HUES48 (cell line): Measurements from ENCODE around the gene CBFB.

Source experiments
- H3K27ac ChIP-seq: one replicate; pipeline ENCODE4 v1.7.0; 2013; ENCODE audit warnings: low read depth, low read length, inconsistent platforms
- H3K27me3 ChIP-seq: 2 replicates; pipeline ENCODE4 v1.6.1; 2013; ENCODE audit warnings: mild to moderate bottlenecking, low read length; ENCODE audit not compliant: control insufficient read depth, insufficient read depth
- H3K36me3 ChIP-seq: 2 replicates; pipeline ENCODE4 v1.6.1; 2013; ENCODE audit warnings: low read length; ENCODE audit not compliant: control insufficient read depth, insufficient read depth
- H3K4me1 ChIP-seq: 2 replicates; pipeline ENCODE4 v1.6.1; 2013; ENCODE audit warnings: mild to moderate bottlenecking, low read length; ENCODE audit not compliant: control insufficient read depth, insufficient read depth
- H3K4me3 ChIP-seq: 2 replicates; pipeline ENCODE4 v1.5.1; 2013; ENCODE audit warnings: mild to moderate bottlenecking, low read depth, low read length
- H3K9ac ChIP-seq: 2 replicates; pipeline ENCODE4 v1.6.1; 2013; ENCODE audit warnings: mild to moderate bottlenecking, low read depth, low read length, moderate library complexity
- H3K9me3 ChIP-seq: 2 replicates; pipeline ENCODE4 v1.6.1; 2013; ENCODE audit warnings: low read length; ENCODE audit not compliant: control insufficient read depth, insufficient read depth

The CBFB gene

DNA sequence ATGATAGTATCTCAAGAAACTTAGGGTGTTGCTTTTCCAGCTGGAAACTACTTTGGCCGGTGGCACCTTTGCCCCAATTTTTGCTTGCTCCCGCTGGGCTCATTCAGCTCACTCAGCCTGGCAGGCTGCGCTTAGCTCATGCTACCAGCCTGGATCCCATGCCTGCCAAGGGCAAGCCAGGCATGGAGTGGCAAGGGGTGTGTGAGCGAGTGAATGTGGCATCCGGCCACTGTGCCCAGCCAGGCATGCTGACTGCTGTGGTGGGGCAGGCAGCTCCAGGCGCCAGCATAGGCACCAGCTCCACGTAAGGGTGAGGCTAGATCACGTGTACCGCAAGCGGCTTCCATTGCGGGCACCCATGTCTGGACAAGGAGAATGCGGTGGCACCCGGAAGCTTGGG lies 112.4 kb downstream of the CBFB start:
- peaks cover 91% of the 10 kb centered on the region for H3K36me3 ChIP-seq
- no peaks in the 10 kb centered on the region for H3K4me1 ChIP-seq
- H3K9ac ChIP-seq, result no peak overlapping the region
- no peaks in the 10 kb centered on the region for H3K9me3 ChIP-seq
- H3K4me3 ChIP-seq, result no peak overlapping the region
- no peak overlapping the region for H3K27ac ChIP-seq
- H3K27me3 ChIP-seq, result no peaks in the 10 kb centered on the region

DNA sequence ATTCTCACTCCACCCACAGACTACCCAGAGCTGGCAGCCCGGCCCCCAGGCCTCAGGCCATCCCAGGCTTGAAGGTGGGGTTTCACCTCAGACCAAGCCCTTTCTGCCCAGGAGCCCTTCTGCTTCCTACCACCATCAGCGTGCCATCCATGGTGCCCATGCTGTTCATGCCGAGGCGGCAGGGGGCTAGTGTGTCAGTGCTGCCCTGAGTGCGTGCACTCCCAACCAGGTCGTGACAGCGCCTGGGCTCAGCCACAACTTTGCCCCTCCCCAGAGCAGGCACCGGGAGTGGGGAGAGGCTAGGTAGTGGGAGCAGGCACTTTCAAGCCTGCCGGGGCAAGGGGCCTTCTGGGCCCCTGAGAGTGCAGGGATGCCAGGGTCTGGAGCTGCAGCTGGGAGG lies 113.4 kb downstream of the CBFB start:
- H3K9me3 ChIP-seq, result no peaks in the 10 kb centered on the region
- H3K27ac ChIP-seq, result no peak overlapping the region
- H3K4me3 ChIP-seq, result no peak overlapping the region
- H3K9ac ChIP-seq, result no peak overlapping the region
- H3K36me3 ChIP-seq, result peaks cover 94% of the 10 kb centered on the region
- H3K4me1 ChIP-seq, result no peaks in the 10 kb centered on the region
- no peaks in the 10 kb centered on the region for H3K27me3 ChIP-seq

DNA sequence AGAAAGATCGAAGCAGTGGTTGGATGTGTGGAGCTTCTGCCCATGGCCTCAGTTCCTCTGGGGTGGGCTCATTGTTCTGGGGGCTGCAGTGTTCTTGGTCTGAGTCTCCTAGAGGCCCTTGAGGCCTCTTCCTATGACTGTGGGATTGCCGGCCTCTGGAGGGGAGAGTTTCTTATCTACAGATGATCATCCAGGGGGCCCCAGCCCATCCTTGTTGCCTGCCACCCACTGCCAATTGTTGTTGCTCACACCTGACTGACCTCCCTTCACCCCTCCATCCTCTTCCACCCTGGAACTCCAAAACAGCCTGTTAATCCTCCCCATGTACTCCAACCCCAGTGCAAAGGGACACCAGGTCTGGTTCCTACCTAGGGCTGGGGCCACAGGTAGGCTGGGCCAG lies 116.0 kb downstream of the CBFB start:
- no peaks in the 10 kb centered on the region for H3K9me3 ChIP-seq
- no peaks in the 10 kb centered on the region for H3K4me1 ChIP-seq

DNA sequence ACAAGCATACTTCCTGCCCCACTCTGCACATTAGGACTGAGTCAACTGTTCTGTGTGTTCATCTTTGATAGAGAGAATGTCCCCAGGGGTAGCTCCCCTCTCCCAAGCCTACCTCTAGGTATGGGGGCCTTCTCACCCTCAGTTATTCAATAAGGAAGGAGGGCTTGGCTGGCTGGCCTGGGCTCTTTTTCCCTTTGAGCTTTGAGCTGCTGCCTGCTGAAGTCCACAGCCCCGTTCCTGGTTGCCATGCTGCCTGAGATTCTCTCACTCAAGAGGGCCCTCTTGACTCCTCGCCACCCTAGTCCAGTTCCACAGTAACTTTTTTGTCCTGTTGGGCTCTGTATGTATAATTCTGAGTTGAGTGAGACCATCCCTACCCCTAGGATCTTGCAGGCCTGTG lies 116.8 kb downstream of the CBFB start:
- Histone ChIP-seq H3K27me3 (peaks cover 6% of the 10 kb centered on the region), H3K9me3 (no peaks in the 10 kb centered on the region), H3K4me3 (no peak overlapping the region), H3K4me1 (no peaks in the 10 kb centered on the region), H3K27ac (no peak overlapping the region), H3K9ac (no peak overlapping the region), H3K36me3 (peaks cover 82% of the 10 kb centered on the region)

More for the DNA sequence above, 116.0 kb downstream of the CBFB start:
- no peak overlapping the region for H3K4me3 ChIP-seq
- H3K9ac ChIP-seq, result no peak overlapping the region
- no peak overlapping the region for H3K27ac ChIP-seq
- peaks cover 90% of the 10 kb centered on the region for H3K36me3 ChIP-seq
- peaks cover 5% of the 10 kb centered on the region; the same call in 1 of the 2 replicates for H3K27me3 ChIP-seq

DNA sequence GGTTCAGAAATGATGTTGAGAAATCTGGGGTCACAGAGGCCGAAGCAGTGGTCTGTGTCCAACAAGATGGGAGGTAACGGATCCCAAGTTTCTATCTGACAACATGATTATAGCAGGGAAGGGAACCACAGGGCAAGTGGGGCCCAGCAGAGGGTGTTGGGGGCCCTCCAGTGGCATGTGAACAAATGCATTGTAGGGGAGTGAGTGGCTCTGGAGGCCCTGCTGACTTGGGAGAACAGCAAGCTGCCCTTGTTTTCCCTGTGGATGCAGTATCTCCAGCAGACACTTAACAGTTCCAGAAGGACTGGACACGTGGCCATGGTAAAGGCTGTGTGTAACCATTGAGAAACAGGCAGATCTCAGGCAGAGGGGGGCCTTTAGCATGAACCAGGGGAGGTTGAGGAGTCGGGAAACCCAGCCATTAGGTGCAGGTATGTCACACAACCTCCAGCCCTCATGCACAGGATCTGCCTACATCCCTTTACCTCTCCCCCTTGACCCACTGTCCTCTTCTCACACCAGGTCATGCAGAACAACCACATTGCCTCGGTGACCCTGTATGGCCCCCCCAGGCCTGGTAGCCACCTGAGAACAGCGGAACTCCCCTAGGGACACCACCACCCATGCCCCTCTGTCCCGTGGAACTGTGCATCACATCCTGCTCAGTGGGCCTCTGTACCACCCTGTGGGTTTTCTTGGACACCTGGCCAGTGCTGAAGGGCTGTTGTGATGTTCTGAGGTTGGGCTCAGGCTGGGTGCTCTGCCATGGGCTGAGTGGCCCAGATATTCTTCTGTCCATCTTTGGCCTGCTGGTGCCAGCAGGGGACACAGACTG lies 117.8 kb downstream of the CBFB start:
- Histone ChIP-seq H3K36me3 (peaks cover 72% of the 10 kb centered on the region), H3K27ac (no peak overlapping the region), H3K27me3 (peaks cover 16% of the 10 kb centered on the region)

DNA sequence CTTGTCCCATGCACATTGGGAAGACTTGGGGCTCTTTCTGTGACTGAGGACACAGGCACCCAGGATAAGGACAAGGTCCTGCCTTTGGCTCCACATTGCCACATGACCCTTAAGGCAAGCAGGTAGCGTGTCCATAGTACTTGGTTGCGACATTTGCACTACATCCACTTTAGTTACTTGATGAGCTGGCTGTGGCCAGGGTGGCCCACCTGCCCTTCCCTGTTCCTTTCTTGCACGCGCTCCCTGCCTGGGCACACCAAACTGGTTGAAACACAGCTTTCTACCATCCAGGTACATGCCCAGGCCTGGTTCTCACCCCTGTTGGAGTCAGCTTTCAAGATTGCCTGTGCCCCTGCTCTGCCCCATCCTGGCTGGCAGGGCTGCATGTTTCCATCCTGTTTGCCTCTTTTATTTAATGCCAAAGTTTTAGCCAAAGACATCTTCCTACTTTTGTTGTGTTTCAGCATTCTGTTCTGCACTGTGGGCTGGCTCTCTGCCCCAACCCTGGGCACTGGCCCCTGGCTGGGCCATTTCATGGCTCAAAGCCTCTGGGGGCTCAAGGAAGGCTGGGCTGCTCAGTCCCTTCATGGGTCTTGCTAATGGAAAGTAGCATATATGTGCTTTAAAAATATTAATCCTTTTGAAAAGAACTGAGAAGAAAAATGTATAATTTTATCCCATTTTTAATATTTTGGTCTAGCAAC lies 118.6 kb downstream of the CBFB start:
- H3K9ac ChIP-seq, result no peak overlapping the region
- no peaks in the 10 kb centered on the region for H3K9me3 ChIP-seq
- peaks cover 25% of the 10 kb centered on the region for H3K27me3 ChIP-seq
- H3K4me3 ChIP-seq, result no peak overlapping the region
- H3K36me3 ChIP-seq, result peaks cover 64% of the 10 kb centered on the region
- H3K27ac ChIP-seq, result no peak overlapping the region
- H3K4me1 ChIP-seq, result no peaks in the 10 kb centered on the region; the same call in 1 of the 2 replicates

More for the DNA sequence above, 117.8 kb downstream of the CBFB start:
- Histone ChIP-seq H3K9me3 (no peaks in the 10 kb centered on the region), H3K9ac (no peak overlapping the region), H3K4me3 (no peak overlapping the region), H3K4me1 (no peaks in the 10 kb centered on the region; the same call in 1 of the 2 replicates)

DNA sequence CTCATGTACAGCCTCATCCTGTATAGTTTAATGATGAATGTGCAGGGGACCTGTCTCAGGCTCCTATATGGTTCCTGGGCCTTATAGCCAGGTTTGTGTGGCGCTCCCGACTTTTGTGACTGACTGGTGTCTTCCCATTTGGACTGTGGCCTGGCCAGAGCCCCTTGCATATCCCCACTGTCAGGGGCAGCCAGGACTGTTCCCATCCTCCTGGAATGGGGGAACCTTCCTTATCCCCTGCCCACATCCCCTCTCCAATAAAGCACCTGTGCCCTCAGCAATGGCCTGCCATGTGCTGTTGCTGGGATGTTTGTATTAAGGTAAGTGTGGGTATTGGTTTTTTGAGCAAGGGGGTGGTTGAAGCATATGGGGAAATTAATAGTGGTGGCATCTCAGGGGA lies 119.3 kb downstream of the CBFB start:
- H3K27me3 ChIP-seq, result peaks cover 31% of the 10 kb centered on the region
- no peaks in the 10 kb centered on the region; the same call in 1 of the 2 replicates for H3K4me1 ChIP-seq
- no peak overlapping the region for H3K27ac ChIP-seq
- H3K36me3 ChIP-seq, result peaks cover 57% of the 10 kb centered on the region
- no peaks in the 10 kb centered on the region for H3K9me3 ChIP-seq
- no peak overlapping the region for H3K4me3 ChIP-seq
- H3K9ac ChIP-seq, result no peak overlapping the region

DNA sequence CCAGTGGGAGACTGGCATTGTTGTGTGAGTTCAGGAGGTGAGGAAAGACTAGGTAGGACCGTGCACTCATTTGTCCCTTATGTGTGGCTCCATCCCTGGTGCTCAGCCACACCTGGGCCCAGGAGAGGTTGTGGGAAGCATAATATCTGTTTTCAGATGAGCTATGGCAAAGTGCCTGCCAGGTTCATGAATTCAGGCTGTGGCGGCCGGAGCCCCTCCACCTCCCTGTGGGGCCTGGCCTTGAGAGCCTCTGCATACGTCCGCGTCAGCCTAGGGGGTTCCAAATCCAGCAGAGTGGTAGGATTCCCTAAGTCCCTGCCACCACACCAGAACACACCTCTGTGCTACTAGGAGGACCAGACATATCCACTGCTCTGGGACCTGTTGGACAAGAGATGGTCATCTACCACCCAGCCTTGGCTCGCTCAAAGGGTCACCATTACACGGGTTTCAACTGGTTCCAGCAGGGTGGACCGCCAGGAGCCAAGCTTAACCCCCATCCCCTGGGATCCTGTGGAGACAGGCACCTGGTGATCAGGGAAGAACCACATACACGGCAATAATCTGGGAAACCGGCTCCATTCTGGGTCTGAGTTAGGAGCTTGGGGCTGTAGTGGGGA lies 119.8 kb downstream of the CBFB start:
- no peaks in the 10 kb centered on the region for H3K9me3 ChIP-seq
- H3K27me3 ChIP-seq, result peaks cover 36% of the 10 kb centered on the region
- no peak overlapping the region for H3K9ac ChIP-seq
- peaks cover 53% of the 10 kb centered on the region for H3K36me3 ChIP-seq
- no peak overlapping the region for H3K4me3 ChIP-seq
- H3K27ac ChIP-seq, result no peak overlapping the region
- H3K4me1 ChIP-seq, result no peaks in the 10 kb centered on the region; the same call in 1 of the 2 replicates

DNA sequence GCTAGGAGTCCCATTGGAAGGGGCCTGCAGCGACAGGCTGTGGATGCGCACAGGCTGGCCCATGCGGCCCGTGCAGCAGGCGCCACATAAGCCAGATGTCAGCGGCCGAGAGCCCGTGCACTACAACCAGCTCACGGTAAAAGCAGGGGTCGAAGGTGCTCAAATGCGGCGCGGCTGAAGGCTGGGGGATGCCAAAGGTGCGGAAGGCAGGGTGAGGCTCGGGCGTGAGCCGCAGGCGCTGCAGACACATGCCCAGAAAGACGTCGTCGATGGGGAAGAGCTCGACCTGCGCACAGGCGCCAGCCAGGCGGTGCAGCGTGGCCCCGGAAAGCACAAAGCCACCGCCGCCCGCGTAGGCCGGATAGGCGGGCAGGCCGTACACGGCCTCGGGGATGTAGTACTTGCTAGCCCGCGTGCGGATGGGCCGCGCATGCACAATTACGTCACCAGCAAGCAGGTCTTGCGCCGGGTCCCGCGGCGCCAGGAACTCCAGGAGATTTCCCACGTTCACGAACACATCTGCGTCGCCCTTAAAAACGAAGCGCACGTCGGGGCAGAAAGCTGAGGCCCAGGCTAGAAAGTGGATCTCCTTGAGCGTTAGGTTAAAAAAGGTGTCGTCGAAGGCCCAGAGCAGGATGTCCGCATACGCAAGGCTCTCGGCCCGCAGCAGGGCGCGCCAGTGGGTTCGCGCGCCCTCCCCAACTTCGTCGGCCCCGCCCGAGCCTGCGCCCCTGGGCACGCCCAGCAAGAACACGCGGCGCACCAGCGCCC lies 120.5 kb downstream of the CBFB start:
- Histone ChIP-seq H3K4me1 (no peaks in the 10 kb centered on the region; the same call in 1 of the 2 replicates), H3K36me3 (peaks cover 47% of the 10 kb centered on the region), H3K4me3 (peak overlapping the region; percentile 70; the same call in 1 of the 2 replicates), H3K9me3 (no peaks in the 10 kb centered on the region), H3K9ac (no peak overlapping the region), H3K27ac (no peak overlapping the region), H3K27me3 (peaks cover 43% of the 10 kb centered on the region)

DNA sequence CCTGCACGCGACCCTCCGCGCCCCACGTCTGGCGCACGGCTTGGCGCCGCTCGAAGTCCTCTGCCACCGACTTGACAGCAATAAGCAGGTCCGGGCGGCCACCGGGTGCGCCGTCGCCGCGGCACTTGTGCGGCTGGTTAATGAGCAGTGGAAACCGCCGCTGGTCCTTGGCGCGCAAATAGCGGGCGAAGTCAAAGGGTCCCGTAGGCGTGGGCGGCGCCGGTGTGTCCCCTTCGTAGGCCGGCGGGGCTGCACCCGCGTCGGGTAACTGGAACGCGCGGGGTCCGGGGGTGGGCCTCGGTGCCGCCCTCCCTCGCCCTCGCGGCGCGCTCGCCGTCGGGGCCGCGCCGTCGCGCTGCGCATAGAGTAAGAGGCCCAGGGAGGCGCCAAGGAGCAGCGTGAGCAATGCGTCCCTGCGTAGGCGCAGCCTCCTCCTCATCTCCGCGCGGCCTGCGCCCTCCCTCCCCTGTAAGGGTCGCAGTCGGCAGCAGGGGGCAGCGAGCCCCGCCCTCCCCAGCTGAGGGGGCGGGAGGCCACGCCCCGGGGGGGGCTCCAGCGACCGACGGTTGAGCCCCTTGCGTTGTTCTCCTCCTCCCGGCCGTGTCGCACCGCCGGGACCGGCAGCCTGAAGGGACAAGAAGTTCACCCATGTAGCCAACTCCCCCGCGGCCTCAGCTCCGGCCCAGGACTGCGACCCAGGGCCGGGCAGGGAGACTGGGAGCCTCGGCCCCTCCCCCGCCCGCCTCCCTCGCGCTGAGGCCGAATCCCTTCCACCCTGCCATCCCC lies 121.3 kb downstream of the CBFB start:
- no peaks in the 10 kb centered on the region for H3K9me3 ChIP-seq

More for the DNA sequence above, 121.3 kb downstream of the CBFB start:
- Histone ChIP-seq H3K9ac (peak overlapping the region; percentile 37; the same call in 1 of the 2 replicates), H3K27me3 (peaks cover 51% of the 10 kb centered on the region), H3K4me1 (no peaks in the 10 kb centered on the region; the same call in 1 of the 2 replicates), H3K27ac (peak overlapping the region; percentile 73), H3K36me3 (peaks cover 39% of the 10 kb centered on the region), H3K4me3 (peak overlapping the region; percentile 70)
